GM18858 (cell line): ENCODE results near the gene PRM3.
"Not testable (repeated sequence)": the region's sequence is repeated elsewhere in the genome, so short reads cannot be mapped to it uniquely, and the experiment has no call there.

ENCODE experiments used
- ATAC-seq: cut with Tn5 transposase; IDR thresholded peaks from one replicate; pipeline ENCODE4 v1.9.1; 2021; ENCODE audit not compliant: unreplicated experiment

Gene PRM3

GRCh38 chr16:11306381-11306780 lies 33.0 kb upstream of the PRM3 start:
- ATAC-seq, result no peak

GRCh38 chr16:11303405-11304138 lies 30.1 kb upstream of the PRM3 start:
- no peak for ATAC-seq

GRCh38 chr16:11302977-11303376 lies 29.5 kb upstream of the PRM3 start:
- ATAC-seq, result no peak

GRCh38 chr16:11301645-11302501 lies 28.4 kb upstream of the PRM3 start:
- ATAC-seq, result no peak

DNA sequence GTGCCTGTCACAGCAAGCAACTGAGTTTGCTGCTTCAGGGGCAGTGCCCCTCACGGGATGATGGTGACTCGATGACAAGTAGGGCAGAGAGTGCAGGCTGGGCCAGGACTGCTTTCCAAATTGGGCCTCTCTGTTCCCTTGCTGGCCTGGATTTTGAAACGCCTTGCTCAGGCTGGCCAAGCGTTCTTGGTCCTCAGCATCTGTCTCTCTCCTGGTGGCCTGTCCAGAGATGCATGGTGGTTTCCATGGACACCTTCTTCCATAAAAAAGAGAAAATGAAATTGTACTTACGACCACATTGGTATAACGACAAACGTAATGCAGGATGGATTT lies 27.1 kb upstream of the PRM3 start:
- ATAC-seq, result no peak

GRCh38 chr16:11299865-11300559 lies 26.6 kb upstream of the PRM3 start:
- no peak for ATAC-seq

DNA sequence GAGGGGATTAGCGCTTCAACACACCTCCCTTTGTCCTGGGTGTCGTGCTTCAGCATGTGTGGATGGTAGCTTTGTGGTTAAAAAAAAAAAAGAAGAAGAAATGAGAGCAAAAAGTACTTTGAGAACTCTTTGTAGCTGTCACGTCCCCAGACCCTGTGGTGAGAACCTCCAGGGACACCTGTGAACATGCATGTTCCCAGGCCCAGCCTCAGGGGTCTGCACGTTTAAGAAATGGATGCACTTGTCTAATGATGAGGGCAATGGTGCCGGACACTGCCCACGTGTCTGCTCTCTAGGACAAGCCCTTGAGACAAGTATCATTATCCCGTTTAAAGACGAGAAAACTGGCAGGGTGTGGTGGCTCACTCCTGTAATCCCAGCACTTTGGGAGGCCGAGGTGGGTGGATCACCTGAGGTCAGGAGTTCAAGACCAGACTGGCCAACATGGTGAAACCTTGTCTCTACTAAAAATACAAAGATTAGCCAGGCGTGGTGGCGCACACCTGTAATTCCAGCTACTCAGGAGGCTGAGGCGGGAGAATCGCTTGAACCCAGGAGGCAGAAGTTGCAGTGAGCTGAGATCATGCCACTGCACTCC lies 25.6 kb upstream of the PRM3 start:
- ATAC-seq, result peak; percentile 42

DNA sequence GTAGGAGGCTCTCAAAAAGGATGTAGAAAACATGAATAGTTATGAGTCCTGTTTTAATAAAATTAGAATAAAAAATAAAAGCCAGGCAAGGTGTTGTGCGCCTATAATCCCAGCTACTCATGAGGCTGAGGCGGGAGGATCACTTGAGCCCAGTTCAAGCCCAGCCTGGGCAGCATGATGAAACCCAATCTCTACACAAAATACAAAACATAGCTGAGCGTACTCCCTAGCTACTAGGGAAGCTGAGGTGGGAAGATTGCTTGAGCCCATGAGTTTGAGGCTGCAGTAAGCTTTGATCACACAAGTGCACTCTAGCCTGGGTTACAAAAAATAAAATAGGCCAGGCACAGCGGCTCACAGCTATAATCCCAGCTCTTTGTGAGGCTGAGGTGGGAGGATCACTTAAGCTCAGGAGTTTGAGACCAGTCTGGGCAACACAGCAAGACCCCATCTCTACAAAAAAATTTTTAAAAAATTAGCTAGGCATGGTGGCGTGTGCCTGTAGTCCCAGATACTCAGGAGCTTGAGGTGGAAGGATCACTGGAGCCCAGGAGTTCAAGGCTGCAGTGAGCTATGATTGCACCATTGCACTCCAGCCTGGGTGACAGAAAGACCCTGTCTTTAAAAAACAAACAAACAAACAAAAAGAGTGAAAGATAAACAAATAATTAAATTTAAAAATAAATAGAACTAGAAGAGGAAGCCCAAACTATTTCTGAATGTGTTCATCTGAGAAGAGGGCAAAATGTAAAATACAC lies 24.9 kb upstream of the PRM3 start:
- no peak for ATAC-seq

- ATAC-seq, result peak; percentile 53
Measured at GRCh38 chr16:11297492-11298142, 24.2 kb upstream of the PRM3 start.

DNA sequence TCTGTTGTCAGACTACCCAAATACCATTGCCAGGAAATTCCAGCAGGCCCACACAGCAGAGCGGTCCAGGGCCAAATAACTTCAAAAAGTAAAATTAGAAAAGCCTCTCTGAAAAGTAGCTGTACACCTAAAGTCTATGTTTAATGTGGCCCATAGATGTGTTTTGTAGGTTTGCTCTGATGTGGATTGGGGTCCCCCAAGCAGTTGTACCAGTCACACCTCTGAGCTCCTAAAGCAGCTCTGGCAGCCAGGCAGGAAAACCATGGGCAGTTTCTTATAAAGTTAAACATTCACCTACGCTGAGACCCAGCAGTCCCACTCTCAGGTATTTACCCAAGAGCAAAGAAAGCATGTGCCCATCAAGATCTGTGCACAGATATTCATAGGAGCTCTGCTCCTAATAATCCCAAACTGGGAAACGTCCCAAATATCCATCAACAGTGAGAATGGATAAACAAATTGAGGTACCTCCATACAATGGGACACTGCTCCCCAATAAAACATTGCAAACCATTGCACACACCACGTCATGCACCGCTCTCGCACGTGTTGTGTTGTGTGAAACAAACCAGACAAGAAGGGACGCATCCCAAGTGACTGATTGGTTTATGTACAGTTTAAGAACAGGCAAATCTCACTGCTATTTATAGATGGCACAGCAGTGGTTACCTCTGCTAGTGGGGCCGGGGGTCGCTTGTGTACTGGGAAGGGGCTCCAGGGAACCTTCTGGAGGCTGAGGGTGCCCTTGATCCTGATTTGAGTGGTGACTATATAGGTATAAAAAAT lies 23.5 kb upstream of the PRM3 start:
- ATAC-seq, result peak; percentile 3

- ATAC-seq, result no peak
Measured at GRCh38 chr16:11296351-11296705, 22.9 kb upstream of the PRM3 start.

- ATAC-seq, result no peak
Measured at GRCh38 chr16:11295672-11296071, 22.2 kb upstream of the PRM3 start.

- ATAC-seq, result no peak
Measured at GRCh38 chr16:11292076-11292748, 18.8 kb upstream of the PRM3 start.

DNA sequence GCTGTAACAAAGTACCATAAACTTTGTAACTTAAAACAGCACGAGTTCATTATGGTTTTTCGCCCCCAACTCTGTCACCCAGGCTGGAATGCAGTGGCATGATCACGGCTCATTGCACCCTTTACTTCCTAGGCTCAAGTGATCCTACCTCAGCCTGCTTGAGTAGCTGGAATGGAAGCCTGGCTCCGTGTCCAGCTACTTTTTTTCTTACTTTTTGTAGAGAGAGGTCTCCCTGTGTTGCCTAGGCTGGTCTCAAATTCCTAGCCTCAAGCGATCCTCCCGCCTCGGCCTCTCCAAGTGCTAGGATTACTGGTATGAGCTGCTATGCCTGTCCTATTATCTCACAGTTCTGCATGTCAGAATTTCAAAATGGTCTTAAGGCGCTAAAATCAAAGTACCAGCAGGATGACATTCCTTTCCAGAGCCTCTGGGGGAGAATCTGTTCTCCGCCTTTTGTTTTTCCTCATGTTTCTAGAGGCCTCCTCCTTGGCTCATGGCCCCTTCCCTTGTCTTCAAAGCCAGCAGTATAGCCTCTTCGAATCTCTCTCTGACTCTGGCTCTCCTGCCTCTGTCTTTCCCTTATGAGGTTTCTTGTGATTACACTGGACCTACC lies 17.8 kb upstream of the PRM3 start:
- no peak for ATAC-seq

GRCh38 chr16:11290102-11290893 lies 16.9 kb upstream of the PRM3 start:
- ATAC-seq, result no peak

DNA sequence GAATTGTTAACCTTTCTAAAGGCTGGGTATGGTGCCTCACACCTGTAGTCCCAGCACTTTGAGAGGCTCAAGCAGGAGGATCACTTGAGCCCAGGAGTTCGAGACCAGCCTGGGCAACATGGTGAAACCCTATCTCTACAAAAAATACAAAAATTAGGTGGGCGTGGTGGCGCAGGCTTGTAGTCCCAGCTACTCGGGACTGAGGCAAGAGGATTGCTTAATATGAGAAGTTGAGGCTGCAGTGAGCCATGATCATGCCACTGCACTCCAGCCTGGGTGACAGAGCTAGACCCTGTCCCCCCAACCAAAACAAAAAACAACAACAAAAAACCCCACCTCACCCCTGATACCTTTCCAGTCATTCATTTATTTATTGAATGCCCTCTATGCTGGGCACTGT lies 16.3 kb upstream of the PRM3 start:
- not testable (repeated sequence) for ATAC-seq

DNA sequence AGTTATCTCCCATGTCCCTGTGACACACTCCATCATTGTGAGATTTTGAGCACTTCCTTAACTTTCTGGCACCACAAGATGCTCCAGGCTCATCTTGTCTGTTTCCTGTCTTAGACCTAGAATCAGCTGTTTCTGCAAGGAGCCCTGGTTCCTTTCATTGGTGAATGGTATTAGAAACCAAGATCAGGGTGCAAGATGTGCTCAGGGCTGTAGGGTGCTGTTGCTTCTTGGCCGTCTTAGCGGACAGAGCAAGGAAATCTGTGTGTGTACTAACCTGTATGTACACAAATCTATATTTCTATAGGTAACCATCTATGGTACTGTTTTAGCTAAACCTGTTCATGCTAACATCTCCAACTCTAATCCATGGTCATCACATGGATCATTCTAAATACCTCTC lies 15.8 kb upstream of the PRM3 start:
- no peak for ATAC-seq

DNA sequence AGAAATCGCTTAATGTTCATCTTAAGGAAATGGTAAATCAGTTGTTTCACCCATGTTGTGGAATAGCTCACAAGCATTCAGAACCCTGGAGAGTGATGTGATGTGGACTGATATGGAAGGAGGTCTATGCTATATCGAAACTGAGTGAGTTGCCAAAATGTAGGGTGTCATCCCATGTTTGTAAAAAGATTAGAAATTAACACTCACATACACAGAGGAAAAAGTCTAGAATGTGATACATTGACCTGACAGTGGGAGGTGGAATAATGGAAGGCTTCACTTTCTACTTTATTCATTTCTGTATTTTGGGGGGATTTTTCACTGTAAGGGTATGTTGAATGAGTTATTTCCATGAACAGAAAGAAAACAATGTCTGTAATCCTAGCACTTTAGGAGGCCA lies 12.4 kb upstream of the PRM3 start:
- no peak for ATAC-seq
